ENCODE data around the gene HECA.

The HECA gene

GRCh38 chr6:139151425-139152087 lies 16.7 kb downstream of the HECA start:
- Histone ChIP-seq H3K9me3 (no peaks in the 10 kb centered on the region), H3K4me3 (no peak overlapping the region), H3K27ac (no peak overlapping the region), H3K27me3 (no peaks in the 10 kb centered on the region), H3K4me1 (peaks cover 0 to 78% (median 14%) of the 10 kb centered on the region in 4 donors), H3K36me3 (no peaks in the 10 kb centered on the region)
- no peak for DNase-seq
- TF ChIP-seq CTCF (IDR thresholded peaks at IDR 0.05): no peak
- intact Hi-C loops (cut with DNase I; ENCODE audit: low total_unique reads): no loop called here

DNA sequence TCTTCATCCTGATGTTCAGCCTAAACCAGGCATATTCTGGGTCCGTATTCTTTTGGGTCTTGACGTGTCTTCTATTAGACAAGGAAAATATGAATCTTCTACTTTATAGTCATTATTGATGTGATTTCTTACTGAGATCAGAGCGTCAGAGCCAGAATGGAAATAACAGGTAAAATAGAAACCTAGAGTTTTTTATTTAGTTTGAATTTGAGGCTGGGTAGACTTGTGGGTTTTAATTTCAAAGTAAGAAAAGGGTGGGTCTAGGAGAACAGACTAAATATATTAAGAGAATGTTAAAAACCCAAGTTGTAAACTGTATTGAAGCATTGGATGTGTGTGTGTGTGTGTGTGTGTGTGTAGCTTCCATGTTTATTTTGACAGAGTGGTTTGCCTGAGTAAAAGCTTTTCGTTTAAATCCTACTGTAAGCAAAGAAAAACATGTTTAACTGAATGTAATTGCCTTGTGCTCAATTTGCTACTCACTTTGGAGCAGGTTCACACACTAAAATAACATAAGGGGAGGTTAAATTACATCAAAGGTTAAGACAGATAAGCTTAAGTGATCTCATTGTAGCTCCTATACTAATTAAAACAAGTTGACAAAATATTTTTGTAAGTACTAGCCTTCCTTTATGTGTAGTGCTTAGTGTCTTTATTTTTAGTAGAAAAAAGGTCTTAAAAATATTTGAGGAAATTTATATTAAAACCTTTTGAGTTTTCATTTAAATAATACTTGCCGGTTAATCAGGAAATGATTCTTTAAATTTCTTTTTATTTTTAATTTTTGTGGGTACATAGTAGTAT lies 17.4 kb downstream of the HECA start:
- intact Hi-C loops (cut with DNase I; ENCODE audit: low total_unique reads): no loop called here
- peaks cover 0 to 84% (median 15%) of the 10 kb centered on the region in 4 donors for H3K4me1 ChIP-seq

DNA sequence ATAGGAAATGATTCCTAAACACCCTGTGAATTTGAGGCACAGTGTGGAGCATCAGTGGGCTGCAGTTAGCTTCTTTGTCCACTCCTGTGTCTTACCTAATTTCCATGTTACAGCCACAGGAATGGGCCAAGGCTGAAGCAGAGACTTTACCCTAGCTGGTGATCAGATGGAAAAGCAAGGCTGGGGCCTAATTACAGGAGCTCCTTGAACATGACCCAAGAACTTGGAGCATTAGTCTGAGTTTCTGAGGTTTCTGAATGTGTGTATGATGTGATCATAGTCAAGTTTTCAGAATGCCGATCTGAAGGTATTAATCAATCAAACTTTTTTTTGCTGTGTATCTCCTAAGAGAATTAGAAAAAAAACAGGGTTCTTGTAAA lies 18.0 kb downstream of the HECA start:
- no peaks in the 10 kb centered on the region for H3K9me3 ChIP-seq
- intact Hi-C loops (cut with DNase I; ENCODE audit: low total_unique reads): no loop called here
- DNase-seq: no peak
- no peak overlapping the region for H3K4me3 ChIP-seq
- no peaks in the 10 kb centered on the region for H3K36me3 ChIP-seq
- H3K27ac ChIP-seq: no peak overlapping the region
- no peaks in the 10 kb centered on the region for H3K27me3 ChIP-seq
- H3K4me1 ChIP-seq: peaks cover 0 to 81% (median 14%) of the 10 kb centered on the region in 4 donors
- no peak for TF ChIP-seq CTCF (IDR thresholded peaks at IDR 0.05)

More for the DNA sequence above, 17.4 kb downstream of the HECA start:
- DNase-seq: no peak
- Histone ChIP-seq H3K27ac (no peak overlapping the region), H3K4me3 (no peak overlapping the region), H3K9me3 (no peaks in the 10 kb centered on the region), H3K27me3 (no peaks in the 10 kb centered on the region), H3K36me3 (no peaks in the 10 kb centered on the region)
- TF ChIP-seq CTCF (IDR thresholded peaks at IDR 0.05): no peak

DNA sequence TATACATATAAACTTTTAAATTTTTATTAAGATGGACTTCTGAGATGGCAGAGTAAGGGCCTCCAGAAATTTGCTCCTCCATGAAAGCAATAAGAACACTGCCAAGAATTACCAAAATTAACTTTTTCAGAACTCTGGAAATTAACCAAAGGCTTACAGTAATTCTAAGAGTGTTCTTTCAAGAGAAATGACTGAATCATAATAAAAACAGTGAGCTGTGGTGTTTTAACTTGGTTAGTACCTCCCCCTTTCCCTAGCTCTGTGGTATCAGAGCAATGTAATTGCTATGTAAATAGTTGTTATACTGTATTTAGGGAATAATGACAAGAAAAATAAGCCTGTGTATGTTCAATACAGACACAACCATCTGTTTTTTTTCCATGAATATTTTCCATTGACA lies 19.0 kb downstream of the HECA start:
- H3K27ac ChIP-seq: no peak overlapping the region
- no peaks in the 10 kb centered on the region for H3K9me3 ChIP-seq
- DNase-seq: no peak
- no peaks in the 10 kb centered on the region for H3K36me3 ChIP-seq
- intact Hi-C loops (cut with DNase I; ENCODE audit: low total_unique reads): no loop called here
- H3K4me3 ChIP-seq: no peak overlapping the region
- no peak for TF ChIP-seq CTCF (IDR thresholded peaks at IDR 0.05)
- no peaks in the 10 kb centered on the region for H3K27me3 ChIP-seq
- peaks cover 0 to 71% (median 11%) of the 10 kb centered on the region in 4 donors for H3K4me1 ChIP-seq

DNA sequence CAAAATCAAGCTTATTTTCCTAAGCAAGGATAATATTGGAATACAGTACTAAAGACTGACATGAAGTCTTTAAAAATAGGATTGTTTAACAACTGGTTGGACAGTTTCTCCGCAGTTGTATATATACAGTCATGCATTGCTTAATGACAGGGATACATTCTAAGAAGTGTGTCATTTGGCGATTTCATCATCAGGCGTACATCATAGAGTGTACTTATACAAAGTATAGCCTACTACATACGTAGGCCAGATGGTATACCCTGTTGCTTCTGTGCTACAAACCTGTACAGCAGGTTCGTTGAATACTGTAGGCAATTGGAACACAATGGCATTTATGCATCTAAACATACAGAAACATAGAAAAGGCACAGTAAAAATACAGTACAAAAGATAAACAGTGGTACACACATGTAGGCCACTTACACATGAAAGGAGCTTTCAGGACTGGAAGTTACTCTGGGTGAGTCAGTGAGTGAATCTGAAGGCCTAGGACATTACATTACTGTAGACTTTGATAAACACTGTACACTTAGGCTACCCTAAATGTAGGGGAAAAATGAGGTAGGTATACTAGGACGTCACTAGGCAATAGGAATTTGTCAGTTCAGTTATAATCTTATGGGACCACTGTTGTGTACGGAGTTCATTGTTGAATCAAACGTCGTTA lies 20.1 kb downstream of the HECA start:
- no peak for DNase-seq
- no peak for TF ChIP-seq CTCF (IDR thresholded peaks at IDR 0.05)
- Histone ChIP-seq H3K27ac (no peak overlapping the region), H3K4me1 (peaks cover 0 to 68% (median 7%) of the 10 kb centered on the region in 4 donors), H3K4me3 (no peak overlapping the region), H3K36me3 (no peaks in the 10 kb centered on the region), H3K9me3 (no peaks in the 10 kb centered on the region), H3K27me3 (no peaks in the 10 kb centered on the region)
- intact Hi-C loops (cut with DNase I; ENCODE audit: low total_unique reads): no loop called here

All from tibial artery (tissue), 4 donors.